ENCODE results near the gene SKIC8. TPM values are rescaled to one million over a fixed set of nuclear protein-coding genes. Genes with fewer than 3 reads are reported as not detected.

Gene SKIC8
- total RNA-seq, 1 donor: 72.1 TPM

DNA sequence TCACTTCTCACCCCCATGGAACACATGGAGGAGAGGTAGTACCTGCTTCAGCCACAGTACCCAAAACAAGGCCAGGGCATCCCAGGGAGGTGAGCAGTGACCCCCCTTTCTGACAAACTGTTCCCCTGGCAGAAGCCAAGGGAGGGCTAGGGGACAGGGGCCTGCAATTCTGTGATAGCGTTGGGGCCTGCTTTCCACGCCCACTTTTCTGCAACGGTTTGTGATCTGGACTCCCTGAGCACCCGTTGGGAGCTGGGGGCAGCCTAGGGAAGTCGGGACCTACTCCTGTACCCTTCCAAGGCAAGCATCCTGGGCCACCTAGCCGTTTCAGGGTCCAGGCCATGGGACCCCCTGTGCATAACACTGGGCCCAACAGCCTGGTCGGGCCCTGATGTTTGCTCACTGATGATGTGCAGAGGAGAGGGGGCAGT is 36.0 kb downstream of the SKIC8 start:
- TF ChIP-seq, protein P1, sequence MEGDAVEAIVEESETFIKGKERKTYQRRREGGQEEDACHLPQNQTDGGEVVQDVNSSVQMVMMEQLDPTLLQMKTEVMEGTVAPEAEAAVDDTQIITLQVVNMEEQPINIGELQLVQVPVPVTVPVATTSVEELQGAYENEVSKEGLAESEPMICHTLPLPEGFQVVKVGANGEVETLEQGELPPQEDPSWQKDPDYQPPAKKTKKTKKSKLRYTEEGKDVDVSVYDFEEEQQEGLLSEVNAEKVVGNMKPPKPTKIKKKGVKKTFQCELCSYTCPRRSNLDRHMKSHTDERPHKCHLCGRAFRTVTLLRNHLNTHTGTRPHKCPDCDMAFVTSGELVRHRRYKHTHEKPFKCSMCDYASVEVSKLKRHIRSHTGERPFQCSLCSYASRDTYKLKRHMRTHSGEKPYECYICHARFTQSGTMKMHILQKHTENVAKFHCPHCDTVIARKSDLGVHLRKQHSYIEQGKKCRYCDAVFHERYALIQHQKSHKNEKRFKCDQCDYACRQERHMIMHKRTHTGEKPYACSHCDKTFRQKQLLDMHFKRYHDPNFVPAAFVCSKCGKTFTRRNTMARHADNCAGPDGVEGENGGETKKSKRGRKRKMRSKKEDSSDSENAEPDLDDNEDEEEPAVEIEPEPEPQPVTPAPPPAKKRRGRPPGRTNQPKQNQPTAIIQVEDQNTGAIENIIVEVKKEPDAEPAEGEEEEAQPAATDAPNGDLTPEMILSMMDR (IDR thresholded peaks at IDR 0.05; ENCODE audit: insufficient read depth, low read depth, low read length): no peak
- H3K4me3 ChIP-seq (ENCODE audit: low read depth, low read length): no peak overlapping the region
- DNase-seq (ENCODE audit: low read depth): no peak

DNA sequence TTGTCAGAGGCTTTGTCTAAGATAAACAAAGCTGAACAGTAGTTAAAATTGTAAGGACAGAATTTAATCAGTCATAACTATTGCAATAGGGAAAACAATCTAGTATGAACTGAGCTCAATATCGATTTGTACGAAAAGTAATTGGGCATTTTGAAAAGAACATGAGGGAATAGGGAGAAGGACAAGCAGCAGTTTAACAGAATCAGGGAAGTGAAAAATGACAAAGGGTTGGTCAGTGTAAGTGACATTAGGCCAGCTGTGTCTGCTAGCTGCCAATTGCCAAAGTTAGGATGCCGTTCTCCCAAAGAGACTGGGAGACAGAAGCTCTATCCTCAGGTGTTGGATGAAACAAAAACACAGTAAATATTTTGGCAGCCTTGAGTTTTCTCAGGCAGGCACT is 38.3 kb downstream of the SKIC8 start:
- H3K4me3 ChIP-seq (ENCODE audit: low read depth, low read length): no peak overlapping the region
- no peak for DNase-seq (ENCODE audit: low read depth)
- TF ChIP-seq, protein P1 (IDR thresholded peaks at IDR 0.05; ENCODE audit: insufficient read depth, low read depth, low read length): no peak

DNA sequence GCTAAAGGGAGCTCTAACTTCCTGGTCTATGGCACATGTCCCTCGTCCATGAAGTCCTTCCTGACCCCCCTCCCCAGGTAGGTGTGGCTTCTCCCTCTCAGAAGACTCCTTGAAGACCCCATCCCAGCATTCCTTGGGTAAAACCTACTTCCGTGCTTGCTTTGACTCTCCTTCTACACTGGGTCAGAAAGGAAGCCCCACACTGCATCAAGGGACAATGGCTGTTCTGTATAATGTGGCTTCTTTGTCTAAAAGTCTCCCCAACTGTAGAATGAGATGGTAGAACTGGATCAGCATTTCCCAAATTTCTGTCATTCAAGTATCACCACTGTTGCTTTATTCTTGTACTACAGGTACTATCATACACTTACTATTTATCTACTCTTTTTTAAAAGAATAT is 38.9 kb downstream of the SKIC8 start:
- no peak overlapping the region for H3K4me3 ChIP-seq (ENCODE audit: low read depth, low read length)
- TF ChIP-seq, protein P1 (IDR thresholded peaks at IDR 0.05; ENCODE audit: insufficient read depth, low read depth, low read length): no peak
- no peak for DNase-seq (ENCODE audit: low read depth)

DNA sequence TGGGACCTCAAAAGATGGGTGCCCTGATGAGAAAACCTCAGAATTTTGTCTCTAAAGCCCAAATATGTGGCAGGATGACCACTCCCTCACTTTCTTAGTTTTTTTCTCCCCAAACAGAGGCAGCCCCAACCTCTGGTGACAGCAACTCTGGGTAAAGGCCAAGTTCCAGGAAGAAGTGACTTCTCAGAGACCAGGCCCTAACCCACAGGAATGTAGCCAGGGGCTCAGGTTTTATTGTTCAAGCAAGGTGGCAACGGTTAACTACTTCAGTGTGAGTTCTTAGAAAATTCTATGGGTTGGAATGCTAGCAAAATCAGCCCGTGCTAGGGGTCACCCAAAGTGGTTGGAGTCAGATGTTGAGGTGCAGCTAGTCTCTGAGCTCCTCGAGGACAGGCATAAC is 40.2 kb downstream of the SKIC8 start:
- DNase-seq (ENCODE audit: low read depth): no peak
- TF ChIP-seq, protein P1 (IDR thresholded peaks at IDR 0.05; ENCODE audit: insufficient read depth, low read depth, low read length): no peak
- no peak overlapping the region for H3K4me3 ChIP-seq (ENCODE audit: low read depth, low read length)

DNA sequence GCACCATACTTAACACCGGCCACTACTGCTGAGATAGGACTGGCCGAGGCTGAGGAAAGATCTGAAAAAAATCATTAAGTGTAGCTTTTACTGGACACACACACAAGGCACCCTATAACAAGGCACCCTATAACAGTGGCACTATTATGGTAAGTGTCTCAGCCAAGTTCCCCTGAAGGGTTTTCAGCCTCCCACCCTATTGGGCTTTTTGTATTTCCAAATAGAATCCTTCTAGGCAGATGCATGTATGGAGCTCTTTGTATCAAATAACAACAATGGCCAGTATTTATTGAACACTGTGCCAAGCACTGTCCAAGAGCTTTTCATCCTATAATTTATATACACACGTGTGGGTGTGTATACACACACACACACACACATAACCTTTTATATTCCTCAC is 41.7 kb downstream of the SKIC8 start:
- TF ChIP-seq, protein P1 (IDR thresholded peaks at IDR 0.05; ENCODE audit: insufficient read depth, low read depth, low read length): no peak
- DNase-seq (ENCODE audit: low read depth): no peak
- H3K4me3 ChIP-seq (ENCODE audit: low read depth, low read length): no peak overlapping the region

DNA sequence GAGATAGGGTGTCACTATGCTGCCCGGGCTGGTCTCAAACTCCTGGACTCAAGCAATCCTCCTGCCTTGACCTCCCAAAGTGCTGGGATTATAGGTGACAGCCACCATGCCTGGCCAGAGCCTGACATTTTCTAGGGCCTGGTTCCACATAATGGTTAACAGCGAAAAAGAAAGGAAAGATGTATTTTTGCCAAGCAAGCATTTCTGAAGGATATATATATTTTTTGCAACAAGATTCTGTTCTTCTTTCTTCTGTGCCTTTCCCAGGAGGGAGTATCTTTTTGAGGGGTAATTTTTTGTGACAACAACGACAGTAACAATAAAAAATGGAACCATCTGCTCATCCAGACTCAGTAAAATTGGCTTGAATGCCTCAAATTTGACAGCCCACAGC is 43.4 kb downstream of the SKIC8 start:
- H3K4me3 ChIP-seq (ENCODE audit: low read depth, low read length): no peak overlapping the region
- TF ChIP-seq, protein P1 (IDR thresholded peaks at IDR 0.05; ENCODE audit: insufficient read depth, low read depth, low read length): no peak
- DNase-seq (ENCODE audit: low read depth): no peak

DNA sequence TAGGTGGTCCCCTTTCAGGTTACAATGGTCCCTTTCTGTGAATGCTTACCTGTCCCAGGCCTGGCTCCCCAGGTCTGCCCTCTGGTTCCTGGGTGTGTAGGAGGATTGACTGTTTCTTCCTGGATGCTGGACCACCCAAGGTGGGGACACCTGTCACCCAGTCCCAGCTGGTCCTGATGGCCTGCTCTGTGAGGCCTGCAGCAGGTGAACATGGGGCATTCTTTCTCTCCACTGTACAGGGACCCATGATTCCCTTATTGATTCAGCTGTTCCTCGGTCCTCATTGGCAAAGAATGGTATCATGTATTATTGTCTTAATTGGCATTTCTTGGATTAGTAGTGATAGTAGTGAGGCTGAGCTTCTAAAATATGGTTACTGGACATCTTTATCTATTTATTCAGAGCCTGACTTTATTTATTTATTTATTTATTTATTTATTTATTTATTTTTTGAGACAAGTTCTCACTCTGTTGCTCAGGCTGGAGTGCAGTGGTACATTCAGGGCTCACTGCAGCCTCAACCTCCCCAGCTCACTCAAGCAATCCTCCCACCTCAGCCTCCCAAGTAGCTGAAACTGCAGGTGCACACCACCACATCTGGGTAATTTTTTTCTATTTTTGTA is 43.9 kb downstream of the SKIC8 start:
- TF ChIP-seq, protein P1 (IDR thresholded peaks at IDR 0.05; ENCODE audit: insufficient read depth, low read depth, low read length): no peak
- no peak for DNase-seq (ENCODE audit: low read depth)
- no peak overlapping the region for H3K4me3 ChIP-seq (ENCODE audit: low read depth, low read length)

All from fibroblast of villous mesenchyme (primary cell).